HEK293T (cell line): ENCODE results near the gene SPTBN4.

ENCODE experiments used
- CTCF ChIA-PET: fragments of 350-600 bp; formaldehyde crosslinking; extraction: SDS; loops from one replicate; lab custom pipeline; 2021; ENCODE audit warnings: antibody characterized with exemption, inconsistent platforms; lab: Yijun Ruan, JAX
- POLR2A ChIA-PET: fragments of 350-600 bp; formaldehyde crosslinking; extraction: SDS; loops from one replicate; lab custom pipeline; 2020; ENCODE audit warnings: antibody characterized with exemption, inconsistent platforms; lab: Yijun Ruan, JAX
- DNase-seq: peaks from one replicate; pipeline ENCODE4 v3.0.0; 2012; ENCODE audit warnings: mixed read lengths; ENCODE audit errors: extremely low spot score
- ARNT ChIP-seq: fragments of 450-650 bp; IDR thresholded peaks from 2 replicates; pipeline ENCODE4 v1.6.1; 2017; ENCODE audit warnings: mild to moderate bottlenecking
- BHLHE40 ChIP-seq: fragments of 450-650 bp; IDR thresholded peaks from 2 replicates; pipeline ENCODE4 v1.6.1; 2016; ENCODE audit warnings: mild to moderate bottlenecking, moderate library complexity, borderline replicate concordance
- CTBP1 ChIP-seq: fragments of 450-650 bp; IDR thresholded peaks from 2 replicates; pipeline ENCODE4 v1.6.1; 2016; ENCODE audit warnings: borderline replicate concordance
- ELF4 ChIP-seq: fragments of 450-650 bp; IDR thresholded peaks from 2 replicates; pipeline ENCODE4 v1.6.1; 2017; ENCODE audit warnings: antibody characterized with exemption
- FOXA1 ChIP-seq: fragments of 450-650 bp; IDR thresholded peaks from 2 replicates; pipeline ENCODE4 v1.6.1; 2016; ENCODE audit warnings: mild to moderate bottlenecking
- FOXK2 ChIP-seq: fragments of 450-650 bp; IDR thresholded peaks from 2 replicates; pipeline ENCODE4 v1.6.1; 2016; ENCODE audit warnings: mild to moderate bottlenecking
- FOXM1 ChIP-seq: fragments of 450-650 bp; IDR thresholded peaks from 2 replicates; pipeline ENCODE4 v1.6.1; 2017; ENCODE audit warnings: mild to moderate bottlenecking, borderline replicate concordance
- HDGF ChIP-seq: fragments of 450-650 bp; IDR thresholded peaks from 2 replicates; pipeline ENCODE4 v1.6.1; 2017; ENCODE audit warnings: antibody characterized with exemption, borderline replicate concordance
- L3MBTL2 ChIP-seq: fragments of 450-650 bp; conservative IDR thresholded peaks from 2 replicates; pipeline ENCODE4 v1.6.1; 2016; ENCODE audit warnings: mild to moderate bottlenecking
- LEF1 ChIP-seq: fragments of 450-650 bp; IDR thresholded peaks from 2 replicates; pipeline ENCODE4 v1.6.1; 2017; ENCODE audit warnings: mild to moderate bottlenecking, borderline replicate concordance
- NFRKB ChIP-seq: fragments of 450-650 bp; IDR thresholded peaks from 2 replicates; pipeline ENCODE4 v1.6.1; 2016; ENCODE audit warnings: mild to moderate bottlenecking, moderate library complexity
- PKNOX1 ChIP-seq: fragments of 450-650 bp; IDR thresholded peaks from 2 replicates; pipeline ENCODE4 v1.6.1; 2016
- SP1 ChIP-seq: fragments of 450-650 bp; IDR thresholded peaks from 2 replicates; pipeline ENCODE4 v1.6.1; 2017
- SUZ12 ChIP-seq: fragments of 450-650 bp; IDR thresholded peaks from 2 replicates; pipeline ENCODE4 v1.6.1; 2016; ENCODE audit warnings: mild to moderate bottlenecking
- TARDBP ChIP-seq: fragments of 450-650 bp; IDR thresholded peaks from 2 replicates; pipeline ENCODE4 v1.6.1; 2016
- ZNF384 ChIP-seq: fragments of 450-650 bp; IDR thresholded peaks from 2 replicates; pipeline ENCODE4 v1.6.1; 2016

Gene SPTBN4

GRCh38 chr19:40567750-40568494 lies 101.1 kb downstream of the SPTBN4 start:
- ChIA-PET POLR2A (no interaction called here), CTCF (no interaction called here)
- TF ChIP-seq BHLHE40 = no peak
- no peak for TF ChIP-seq FOXM1
- no peak for TF ChIP-seq LEF1
- TF ChIP-seq L3MBTL2 = no peak
- TF ChIP-seq HDGF = no peak
- no peak for TF ChIP-seq SUZ12
- TF ChIP-seq CTBP1 = no peak
- no peak for TF ChIP-seq FOXA1
- no peak for TF ChIP-seq TARDBP
- no peak for TF ChIP-seq FOXK2
- TF ChIP-seq ZNF384 = no peak
- no peak for TF ChIP-seq SP1
- TF ChIP-seq PKNOX1 = no peak
- DNase-seq = no peak

- ChIA-PET POLR2A (interaction anchor here (0.8 to 1.7 kb wide), 7 partner anchors 11 to 33 kb away, joined by 3 to 5 read pairs (median 3); no protein-coding TSS in a partner anchor), CTCF (interaction anchor here (0.6 to 1.5 kb wide), 9 partner anchors 13 to 106 kb away, joined by 3 to 8 read pairs (median 5); no protein-coding TSS in a partner anchor)
- peak; percentile 100 for DNase-seq
- TF ChIP-seq SUZ12 (no peak), SP1 (peak; percentile 58; the same call in 1 of the 2 replicates), HDGF (peak; percentile 99)
Measured at GRCh38 chr19:40570313-40571004, 103.7 kb downstream of the SPTBN4 start.

- CTCF ChIA-PET = interaction anchor here (0.8 to 1.5 kb wide), 8 partner anchors 14 to 107 kb away, joined by 3 to 8 read pairs (median 6); no protein-coding TSS in a partner anchor
- POLR2A ChIA-PET = interaction anchor here (0.8 to 1.7 kb wide), 7 partner anchors 12 to 34 kb away, joined by 3 to 5 read pairs (median 3); no protein-coding TSS in a partner anchor
- no peak for TF ChIP-seq PKNOX1
- no peak for TF ChIP-seq SP1
- TF ChIP-seq BHLHE40 = no peak
- TF ChIP-seq L3MBTL2 = no peak
- no peak for TF ChIP-seq ARNT
- no peak for TF ChIP-seq SUZ12
- no peak for TF ChIP-seq FOXA1
- TF ChIP-seq ZNF384 = no peak
- TF ChIP-seq NFRKB = no peak
- TF ChIP-seq LEF1 = no peak
- no peak for TF ChIP-seq FOXM1
- no peak for TF ChIP-seq TARDBP
- TF ChIP-seq HDGF = no peak
- no peak for DNase-seq
Measured at GRCh38 chr19:40571005-40571318, 104.2 kb downstream of the SPTBN4 start.

GRCh38 chr19:40571831-40572495 lies 105.2 kb downstream of the SPTBN4 start:
- TF ChIP-seq FOXA1 = no peak
- TF ChIP-seq L3MBTL2 = no peak
- no peak for TF ChIP-seq CTBP1
- no peak for TF ChIP-seq ARNT
- no peak for TF ChIP-seq PKNOX1
- no peak for TF ChIP-seq HDGF
- TF ChIP-seq TARDBP = no peak
- TF ChIP-seq NFRKB = no peak
- no peak for TF ChIP-seq SP1
- no peak for TF ChIP-seq SUZ12
- no peak for TF ChIP-seq FOXM1
- no peak for TF ChIP-seq ZNF384
- no peak for TF ChIP-seq ELF4
- TF ChIP-seq FOXK2 = no peak
- no peak for TF ChIP-seq BHLHE40
- no peak for TF ChIP-seq LEF1
- ChIA-PET CTCF (no interaction called here), POLR2A (interaction anchor here (1.7 kb wide), 1 partner anchor 23 kb away, joined by 5 read pairs; no protein-coding TSS in a partner anchor)

GRCh38 chr19:40575326-40575725 lies 108.5 kb downstream of the SPTBN4 start:
- TF ChIP-seq ARNT = no peak
- no peak for TF ChIP-seq SP1
- TF ChIP-seq TARDBP = no peak
- no peak for TF ChIP-seq FOXA1
- TF ChIP-seq ZNF384 = no peak
- no peak for TF ChIP-seq FOXK2
- TF ChIP-seq PKNOX1 = no peak
- TF ChIP-seq L3MBTL2 = no peak
- TF ChIP-seq SUZ12 = no peak
- POLR2A ChIA-PET = interaction anchor here (0.6 kb wide), 1 partner anchor 52 kb away, joined by 3 read pairs; no protein-coding TSS in a partner anchor
- no peak for DNase-seq
- CTCF ChIA-PET = interaction anchor here (0.6 kb wide), 1 partner anchor 270 kb away, joined by 4 read pairs; no protein-coding TSS in a partner anchor

More at GRCh38 chr19:40571831-40572495, 105.2 kb downstream of the SPTBN4 start:
- no peak for DNase-seq
